H1 (cell line): ENCODE data around the gene GNG12.

Experiments
- SP1 ChIP-seq: IDR thresholded peaks from 2 replicates; pipeline ENCODE4 v1.6.1; 2011; ENCODE audit warnings: low read depth, low read length
- TF ChIP-seq, protein P1 (sequence below), 3 experiments: IDR thresholded peaks; 1 replicate in 2 of 3; 2 replicates in 1 of 3; pipeline versions ENCODE4 v1.5.1 to v1.6.1; 2011; ENCODE audit warnings: low read length in 3 of 3, mild to moderate bottlenecking in 3 of 3, inconsistent platforms in 2 of 3, low read depth in 1 of 3, moderate library complexity in 1 of 3; ENCODE audit not compliant: insufficient read depth in 1 of 3; ENCODE audit errors: control extremely low read depth in 1 of 3

DNA sequence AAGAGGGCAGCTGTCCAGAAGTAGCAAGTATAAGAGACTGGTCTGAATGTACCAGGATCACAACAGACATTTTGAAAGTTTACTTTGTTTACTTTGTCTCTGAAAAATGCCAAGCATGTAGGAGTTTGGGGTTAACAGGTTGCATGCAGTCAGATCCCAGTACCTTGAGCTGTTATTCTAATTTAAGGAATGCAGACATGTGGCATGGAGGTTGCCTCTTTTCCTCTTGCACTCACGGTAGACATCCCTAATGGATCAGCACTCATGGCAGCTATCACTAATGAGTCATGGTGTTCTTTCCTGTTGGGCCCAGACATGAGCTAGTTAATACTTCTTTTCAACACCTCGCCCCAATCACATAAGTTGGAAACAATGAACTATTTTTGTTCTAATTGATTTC is 81.0 kb downstream of the GNG12 start:
- TF ChIP-seq, protein P1, sequence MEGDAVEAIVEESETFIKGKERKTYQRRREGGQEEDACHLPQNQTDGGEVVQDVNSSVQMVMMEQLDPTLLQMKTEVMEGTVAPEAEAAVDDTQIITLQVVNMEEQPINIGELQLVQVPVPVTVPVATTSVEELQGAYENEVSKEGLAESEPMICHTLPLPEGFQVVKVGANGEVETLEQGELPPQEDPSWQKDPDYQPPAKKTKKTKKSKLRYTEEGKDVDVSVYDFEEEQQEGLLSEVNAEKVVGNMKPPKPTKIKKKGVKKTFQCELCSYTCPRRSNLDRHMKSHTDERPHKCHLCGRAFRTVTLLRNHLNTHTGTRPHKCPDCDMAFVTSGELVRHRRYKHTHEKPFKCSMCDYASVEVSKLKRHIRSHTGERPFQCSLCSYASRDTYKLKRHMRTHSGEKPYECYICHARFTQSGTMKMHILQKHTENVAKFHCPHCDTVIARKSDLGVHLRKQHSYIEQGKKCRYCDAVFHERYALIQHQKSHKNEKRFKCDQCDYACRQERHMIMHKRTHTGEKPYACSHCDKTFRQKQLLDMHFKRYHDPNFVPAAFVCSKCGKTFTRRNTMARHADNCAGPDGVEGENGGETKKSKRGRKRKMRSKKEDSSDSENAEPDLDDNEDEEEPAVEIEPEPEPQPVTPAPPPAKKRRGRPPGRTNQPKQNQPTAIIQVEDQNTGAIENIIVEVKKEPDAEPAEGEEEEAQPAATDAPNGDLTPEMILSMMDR (IDR thresholded peaks at IDR 0.05; ENCODE audit: control extremely low read depth in 1 of 3, insufficient read depth in 1 of 3, low read depth in 1 of 3, low read length in 3 of 3), result no peak
- no peak for TF ChIP-seq SP1
